A549 treated with CpdA at 1 μM for 4 hours (cell line): Measurements from ENCODE around the gene CNGA4. TPM values are rescaled to one million over a fixed set of nuclear protein-coding genes. Genes with fewer than 3 reads are reported as not detected.

Experiments used
- total RNA-seq: library from RNA; stranded (reverse); fragments of 200-300 nt; extraction: Qiagen RNA extraction; gene quantifications from 5 replicates; pipeline ENCODE4 v1.2.3, GENCODE V29; 2022; ENCODE audit warnings: low read depth

Gene CNGA4, protein sequence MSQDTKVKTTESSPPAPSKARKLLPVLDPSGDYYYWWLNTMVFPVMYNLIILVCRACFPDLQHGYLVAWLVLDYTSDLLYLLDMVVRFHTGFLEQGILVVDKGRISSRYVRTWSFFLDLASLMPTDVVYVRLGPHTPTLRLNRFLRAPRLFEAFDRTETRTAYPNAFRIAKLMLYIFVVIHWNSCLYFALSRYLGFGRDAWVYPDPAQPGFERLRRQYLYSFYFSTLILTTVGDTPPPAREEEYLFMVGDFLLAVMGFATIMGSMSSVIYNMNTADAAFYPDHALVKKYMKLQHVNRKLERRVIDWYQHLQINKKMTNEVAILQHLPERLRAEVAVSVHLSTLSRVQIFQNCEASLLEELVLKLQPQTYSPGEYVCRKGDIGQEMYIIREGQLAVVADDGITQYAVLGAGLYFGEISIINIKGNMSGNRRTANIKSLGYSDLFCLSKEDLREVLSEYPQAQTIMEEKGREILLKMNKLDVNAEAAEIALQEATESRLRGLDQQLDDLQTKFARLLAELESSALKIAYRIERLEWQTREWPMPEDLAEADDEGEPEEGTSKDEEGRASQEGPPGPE
- total RNA-seq, result 0.06 to 0.18 TPM in 2 of 5 replicates, not detected in the others

DNA sequence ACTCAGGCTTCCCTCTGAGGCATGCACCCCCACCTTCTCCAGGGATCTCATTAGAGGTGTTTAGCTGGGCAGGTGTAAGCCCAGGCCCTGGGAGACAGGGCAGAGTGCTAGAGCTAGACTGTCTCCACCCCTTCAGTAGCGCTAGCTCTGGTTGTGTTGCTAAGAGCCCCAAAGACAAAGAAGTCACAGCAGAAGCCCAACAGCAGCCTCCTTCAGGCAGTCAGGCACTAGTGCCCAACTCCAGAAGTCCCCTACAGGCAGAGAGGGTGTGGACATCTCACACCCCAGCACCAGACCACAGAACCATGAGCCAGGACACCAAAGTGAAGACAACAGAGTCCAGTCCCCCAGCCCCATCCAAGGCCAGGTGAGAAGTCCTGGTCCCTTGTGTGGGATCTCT lies at the start of gene CNGA4:
TSS of gene CNGA4 (plus strand) at position 188 of the 400 bp plus-strand sequence. CDS start at position 306, 118 bp downstream.

DNA sequence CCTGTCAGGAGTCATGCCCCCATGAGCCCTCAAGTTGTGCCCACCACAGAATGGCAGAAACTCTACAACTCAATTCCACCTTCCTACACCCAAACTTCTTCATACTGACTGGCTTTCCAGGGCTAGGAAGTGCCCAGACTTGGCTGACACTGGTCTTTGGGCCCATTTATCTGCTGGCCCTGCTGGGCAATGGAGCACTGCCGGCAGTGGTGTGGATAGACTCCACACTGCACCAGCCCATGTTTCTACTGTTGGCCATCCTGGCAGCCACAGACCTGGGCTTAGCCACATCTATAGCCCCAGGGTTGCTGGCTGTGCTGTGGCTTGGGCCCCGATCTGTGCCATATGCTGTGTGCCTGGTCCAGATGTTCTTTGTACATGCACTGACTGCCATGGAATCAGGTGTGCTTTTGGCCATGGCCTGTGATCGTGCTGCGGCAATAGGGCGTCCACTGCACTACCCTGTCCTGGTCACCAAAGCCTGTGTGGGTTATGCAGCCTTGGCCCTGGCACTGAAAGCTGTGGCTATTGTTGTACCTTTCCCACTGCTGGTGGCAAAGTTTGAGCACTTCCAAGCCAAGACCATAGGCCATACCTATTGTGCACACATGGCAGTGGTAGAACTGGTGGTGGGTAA lies 39.6 kb upstream of the CNGA4 start, which contains the start of gene OR52W1:
TSS of gene OR52W1 (plus strand) at position 51 of the 637 bp plus-strand sequence. CDS start at position 51, 0 bp downstream.

DNA sequence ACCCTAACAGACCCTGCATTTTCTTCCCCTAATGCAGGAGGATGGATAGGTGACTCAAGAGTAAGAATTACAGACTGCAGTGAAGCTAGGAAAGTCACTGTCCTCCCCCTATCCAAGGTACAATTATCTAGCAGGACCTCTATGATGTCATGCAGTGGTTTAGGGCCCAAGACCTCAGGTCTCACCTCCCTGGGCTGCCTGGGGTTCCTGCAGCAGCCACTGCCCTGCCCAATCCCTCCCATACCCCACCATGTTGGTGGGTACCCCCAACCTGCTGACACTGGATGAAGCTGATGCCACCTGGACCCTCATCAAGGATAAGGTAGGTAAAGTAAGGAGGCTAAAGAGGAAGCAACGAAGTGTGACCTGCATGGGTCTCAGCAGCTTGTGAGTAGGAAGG lies 33.5 kb upstream of the CNGA4 start, which contains the start of gene C11orf42:
TSS of gene C11orf42 (plus strand) at position 192 of the 400 bp plus-strand sequence. CDS start at position 251, 59 bp downstream.

DNA sequence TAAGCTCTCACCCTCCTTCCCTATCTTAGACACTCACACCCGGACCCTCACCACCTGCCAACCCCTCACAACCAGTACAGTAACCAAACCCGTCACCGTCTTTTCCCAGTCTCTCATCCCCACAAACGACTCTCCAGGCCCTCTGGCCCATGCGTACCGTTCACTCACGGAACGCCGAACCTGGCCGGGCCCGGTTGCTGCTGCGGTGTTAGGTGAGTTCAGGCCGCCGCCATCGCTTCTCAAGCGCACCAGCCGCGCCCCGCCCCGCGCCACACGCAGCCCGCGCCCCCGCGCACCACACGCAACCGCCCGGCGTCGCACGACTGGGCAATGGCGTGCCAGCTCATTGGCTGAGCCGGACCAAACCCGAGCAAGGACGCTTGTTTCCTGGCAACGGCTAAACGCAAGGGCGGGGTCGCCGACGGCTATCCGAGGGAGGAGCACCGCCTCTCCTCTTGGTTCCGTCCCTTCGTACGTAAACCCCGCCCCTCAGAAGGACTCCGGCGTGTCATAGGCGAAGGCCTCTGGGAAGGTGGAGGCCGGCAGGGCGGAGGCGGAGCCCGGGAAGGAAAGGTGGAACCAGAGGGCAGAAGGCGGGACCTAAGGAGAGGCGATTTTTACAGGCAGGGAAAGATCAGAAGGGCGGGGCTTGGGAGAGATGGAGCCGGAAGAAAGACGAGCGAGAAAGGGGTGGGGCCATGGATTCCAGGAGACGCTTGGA lies 4.3 kb upstream of the CNGA4 start, which contains the start of gene FHIP1B:
TSS of gene FHIP1B (minus strand) at position 250 of the 721 bp plus-strand sequence. CDS start 10,120 bp downstream, outside the sequence.

Other genes starting within 250 kb of the CNGA4 start
- not detected in 5 replicates for gene OR56A4, start 232.1 kb upstream of the CNGA4 start, total RNA-seq
- not detected in 5 replicates for gene OR56A1, start 208.3 kb upstream of the CNGA4 start, total RNA-seq
- not detected in 5 replicates for gene OR56B4, start 131.4 kb upstream of the CNGA4 start, total RNA-seq
- not detected in 5 replicates for gene OR52B2, start 68.8 kb upstream of the CNGA4 start, total RNA-seq
- not detected in 5 replicates for gene OR52W1, start 39.9 kb upstream of the CNGA4 start, total RNA-seq
- gene C11orf42, start 33.5 kb upstream of the CNGA4 start, total RNA-seq, result not detected in 5 replicates
- gene FHIP1B, start 4.5 kb upstream of the CNGA4 start, total RNA-seq, result 15.1 to 19.4 TPM (median 16.2 TPM) in 5 replicates
- not detected in 5 replicates for gene CCKBR, start 20.7 kb downstream of the CNGA4 start, total RNA-seq
- gene CAVIN3, start 81.4 kb downstream of the CNGA4 start, total RNA-seq, result 24.9 to 33.9 TPM (median 27.9 TPM) in 5 replicates
- 9.9 to 12.3 TPM (median 11.3 TPM) in 5 replicates for gene SMPD1, start 151.4 kb downstream of the CNGA4 start, total RNA-seq
- gene APBB1, start 180.0 kb downstream of the CNGA4 start, total RNA-seq, result 18.1 to 23.2 TPM (median 18.6 TPM) in 5 replicates
- 0.31 to 0.65 TPM (median 0.55 TPM) in 5 replicates for gene HPX, start 201.9 kb downstream of the CNGA4 start, total RNA-seq
- gene TRIM3, start 234.9 kb downstream of the CNGA4 start, total RNA-seq, result 13.6 to 20.7 TPM (median 17.7 TPM) in 5 replicates
- gene ARFIP2, start 242.2 kb downstream of the CNGA4 start, total RNA-seq, result 55.9 to 64.6 TPM (median 58.3 TPM) in 5 replicates
- gene TIMM10B, start 242.4 kb downstream of the CNGA4 start, total RNA-seq, result 26.4 to 35.2 TPM (median 33.0 TPM) in 5 replicates